A549 (cell line): ENCODE data around the gene HSPBP1. TPM values are rescaled to one million over a fixed set of nuclear protein-coding genes. Genes with fewer than 3 reads are reported as not detected.

ENCODE experiments used
- ATAC-seq, 2 experiments: fragments of 200-7000 bp in 1 of 2; fragments of >200 bp in 1 of 2; cut with Nextera tagmentation in 1 of 2; cut with Tn5 transposase in 1 of 2; 3 replicates each; pipeline versions ENCODE4 v1.8.0 to v1.9.1; 2018 to 2020; ENCODE audit warnings: mild to moderate bottlenecking in 1 of 2, moderate library complexity in 1 of 2
- CTCF ChIA-PET: fragments of 300-600 bp; sonication (Branson Sonifier 250); formaldehyde crosslinking; extraction: SDS; loops from one replicate; lab custom pipeline; 2021; ENCODE audit warnings: antibody characterized with exemption, inconsistent platforms; lab: Yijun Ruan, JAX
- POLR2A ChIA-PET: fragments of 350-600 bp; formaldehyde crosslinking; extraction: SDS; loops from one replicate; lab custom pipeline; 2021; ENCODE audit warnings: antibody characterized with exemption, inconsistent platforms; lab: Yijun Ruan, JAX
- DNase-seq, 2 experiments: peaks; one replicate each; pipeline versions ENCODE4 v3.0.0 to v3.0.0-alpha.2; 2011 to 2016; ENCODE audit warnings: low read depth in 1 of 2, low spot score in 1 of 2
- FAIRE-seq: peaks from 2 replicates; lab custom pipeline; 2011; peaks lifted over from hg19 to GRCh38; lab: Jason Lieb, UNC
- H3K27ac ChIP-seq, 2 experiments: fragments of >200 bp; sonication (Bioruptor Twin); formaldehyde crosslinking; 3 replicates each; pipeline ENCODE4 v1.5.1; 2016 to 2017
- H3K4me1 ChIP-seq: fragments of >200 bp; sonication (Bioruptor Twin); formaldehyde crosslinking; 3 replicates; pipeline ENCODE4 v1.6.1; 2016
- H3K4me2 ChIP-seq: fragments of >200 bp; sonication (Bioruptor Twin); formaldehyde crosslinking; 3 replicates; pipeline ENCODE4 v1.6.1; 2016
- H3K4me3 ChIP-seq: fragments of >200 bp; sonication (Bioruptor Twin); formaldehyde crosslinking; 3 replicates; pipeline ENCODE4 v1.5.1; 2016
- H3K9me3 ChIP-seq: fragments of >200 bp; sonication (Bioruptor Twin); formaldehyde crosslinking; 3 replicates; pipeline ENCODE4 v1.6.1; 2016
- BCL3 ChIP-seq: fragments of >200 bp; sonication (Bioruptor Twin); formaldehyde crosslinking; IDR thresholded peaks from 3 replicates; pipeline ENCODE4 v1.6.1; 2016
- CBX8 ChIP-seq: fragments of 200-600 bp; sonication (generic); IDR thresholded peaks from 2 replicates; pipeline ENCODE4 v1.6.1; 2016
- CEBPB ChIP-seq, 2 experiments: fragments of >200 bp in 1 of 2; sonication (Bioruptor Twin) in 1 of 2; formaldehyde crosslinking in 1 of 2; IDR thresholded peaks; 2 replicates each; pipeline ENCODE4 v1.6.1; 2012 to 2016
- CHD2 ChIP-seq: fragments of 150-350 bp; IDR thresholded peaks from 2 replicates; pipeline ENCODE4 v1.6.1; 2014; ENCODE audit warnings: low read length; ENCODE audit not compliant: partially characterized antibody
- E2F6 ChIP-seq: IDR thresholded peaks from 2 replicates; pipeline ENCODE4 v1.6.1; 2012; ENCODE audit warnings: low read depth, borderline replicate concordance
- EHF ChIP-seq: fragments of 250-450 bp; sonication (Bioruptor Pico); IDR thresholded peaks from 2 replicates; pipeline ENCODE4 v1.5.0; 2020; ENCODE audit warnings: mild to moderate bottlenecking
- EP300 ChIP-seq, 2 experiments: fragments of >200 bp; sonication (Bioruptor Twin); formaldehyde crosslinking; IDR thresholded peaks; 2 replicates in 1 of 2; 3 replicates in 1 of 2; pipeline ENCODE4 v1.6.1; 2016 to 2017
- ESRRA ChIP-seq: fragments of 150-350 bp; IDR thresholded peaks from 2 replicates; pipeline ENCODE4 v1.6.1; 2014; ENCODE audit warnings: mild to moderate bottlenecking, low read length, borderline replicate concordance
- FOSL2 ChIP-seq, 2 experiments: fragments of 450-650 bp in 1 of 2; fragments of >200 bp in 1 of 2; sonication (Bioruptor Twin) in 1 of 2; formaldehyde crosslinking; IDR thresholded peaks; 2 replicates each; pipeline versions ENCODE4 v1.5.0 to v1.6.1; 2016 to 2020; ENCODE audit warnings: mild to moderate bottlenecking in 1 of 2, moderate library complexity in 1 of 2
- FOXS1 ChIP-seq: fragments of 250-450 bp; sonication (Bioruptor Pico); IDR thresholded peaks from 2 replicates; pipeline ENCODE4 v1.5.0; 2020; ENCODE audit warnings: mild to moderate bottlenecking, moderate library complexity
- GATA3 ChIP-seq: IDR thresholded peaks from 2 replicates; pipeline ENCODE4 v1.6.1; 2012; ENCODE audit warnings: borderline replicate concordance
- HES2 ChIP-seq: fragments of >200 bp; sonication (Bioruptor Twin); formaldehyde crosslinking; IDR thresholded peaks from 2 replicates; pipeline ENCODE4 v1.6.1; 2016
- HMGXB4 ChIP-seq: fragments of 250-450 bp; sonication (Bioruptor Pico); IDR thresholded peaks from 2 replicates; pipeline ENCODE4 v1.5.0; 2021; ENCODE audit warnings: mild to moderate bottlenecking, moderate library complexity, borderline replicate concordance
- HOXA7 ChIP-seq: fragments of 250-450 bp; sonication (Bioruptor Pico); IDR thresholded peaks from 2 replicates; pipeline ENCODE4 v1.5.0; 2020; ENCODE audit warnings: mild to moderate bottlenecking, moderate library complexity
- HOXB5 ChIP-seq: fragments of 250-450 bp; sonication (Bioruptor Pico); IDR thresholded peaks from 2 replicates; pipeline ENCODE4 v1.5.0; 2020; ENCODE audit warnings: mild to moderate bottlenecking, moderate library complexity
- JUN ChIP-seq, 2 experiments: fragments of >200 bp; sonication (Bioruptor Twin); formaldehyde crosslinking; IDR thresholded peaks; 2 replicates in 1 of 2; 3 replicates in 1 of 2; pipeline ENCODE4 v1.6.1; 2016 to 2017
- KDM5A ChIP-seq: fragments of 200-600 bp; sonication (generic); IDR thresholded peaks from 2 replicates; pipeline ENCODE4 v1.6.1; 2016; ENCODE audit warnings: antibody characterized with exemption, mild to moderate bottlenecking
- MYC ChIP-seq: IDR thresholded peaks from 2 replicates; pipeline ENCODE4 v1.6.1; 2012; ENCODE audit warnings: mild to moderate bottlenecking, inconsistent platforms, low read length, improper control_type of control experiment, borderline replicate concordance
- NFE2L2 ChIP-seq: fragments of 150-350 bp; conservative IDR thresholded peaks from 2 replicates; pipeline ENCODE4 v1.6.1; 2014; ENCODE audit warnings: low read length
- NPAS2 ChIP-seq: fragments of 250-450 bp; sonication (Bioruptor Pico); IDR thresholded peaks from 2 replicates; pipeline ENCODE4 v1.8.0; 2022; ENCODE audit warnings: mild to moderate bottlenecking, moderate library complexity, borderline replicate concordance
- PBX3 ChIP-seq: IDR thresholded peaks from 2 replicates; pipeline ENCODE4 v1.6.1; 2012
- RAD21 ChIP-seq, 2 experiments: fragments of >200 bp in 1 of 2; sonication (Bioruptor Twin) in 1 of 2; formaldehyde crosslinking in 1 of 2; IDR thresholded peaks in 1 of 2; conservative IDR thresholded peaks in 1 of 2; 2 replicates in 1 of 2; 3 replicates in 1 of 2; pipeline ENCODE4 v1.6.1; 2012 to 2018; ENCODE audit warnings: inconsistent platforms in 1 of 2
- RCOR1 ChIP-seq: fragments of 150-350 bp; IDR thresholded peaks from 2 replicates; pipeline ENCODE4 v1.6.1; 2014; ENCODE audit warnings: antibody characterized with exemption, low read length, low read depth
- REST ChIP-seq: fragments of 200-600 bp; sonication (generic); IDR thresholded peaks from 2 replicates; pipeline ENCODE4 v1.6.1; 2016; ENCODE audit warnings: antibody characterized with exemption, mild to moderate bottlenecking, moderate library complexity
- RFX5 ChIP-seq: fragments of 450-650 bp; IDR thresholded peaks from 2 replicates; pipeline ENCODE4 v1.7.1; 2014; ENCODE audit warnings: antibody characterized with exemption, mild to moderate bottlenecking, moderate library complexity
- RNF2 ChIP-seq: fragments of 200-600 bp; sonication (generic); IDR thresholded peaks from 2 replicates; pipeline ENCODE4 v1.6.1; 2016; ENCODE audit warnings: low read depth, mild to moderate bottlenecking, antibody characterized with exemption, moderate library complexity, borderline replicate concordance
- SREBF2 ChIP-seq: fragments of 450-650 bp; IDR thresholded peaks from 2 replicates; pipeline ENCODE4 v1.6.1; 2014; ENCODE audit warnings: mild to moderate bottlenecking, moderate library complexity
- TFCP2L1 ChIP-seq: fragments of 250-450 bp; sonication (Bioruptor Pico); IDR thresholded peaks from 2 replicates; pipeline ENCODE4 v1.5.0; 2021; ENCODE audit warnings: mild to moderate bottlenecking
- ZFP36 ChIP-seq: fragments of 450-650 bp; IDR thresholded peaks from 2 replicates; pipeline ENCODE4 v1.6.1; 2014; ENCODE audit warnings: borderline replicate concordance; ENCODE audit not compliant: partially characterized antibody
- ZNF302 ChIP-seq: fragments of 250-450 bp; sonication (Bioruptor Pico); IDR thresholded peaks from 2 replicates; pipeline ENCODE4 v1.9.0; 2021; ENCODE audit warnings: inconsistent platforms, mild to moderate bottlenecking, moderate library complexity
- WGBS: methylation state at CpG from one replicate; pipeline ENCODE4 v1.1.6; 2017; ENCODE audit errors: missing lambda C conversion rate; 5-methylcytosine and 5-hydroxymethylcytosine counted together
- polyA plus RNA-seq, 4 experiments: library from polyadenylated mRNA; depleted of rRNA in 3 of 4; stranded (reverse); fragments of >200 nt; fragmentation: RNase III in 1 of 4; extraction: RNeasy Plus Mini Kit Qiagen cat#74134 plus additional on column Dnase treatment in 1 of 4; gene quantifications; 2 replicates in 3 of 4; 3 replicates in 1 of 4; pipeline ENCODE4 v1.2.3, GENCODE V29; 2011 to 2017

The HSPBP1 gene
- polyA plus RNA-seq, 2 of the 4 experiments (the other 2 are of a cell fraction) = 52.1 to 121 TPM

GRCh38 chr19:55258828-55259539 lies 20.9 kb downstream of the HSPBP1 start, which contains the start of gene PPP6R1:
TSS of gene PPP6R1 (minus strand) at chr19:55259017. CDS start at chr19:55247103, 11,914 bp downstream.
- peak within 1 kb of the TSS; percentile 88 for H3K4me2 ChIP-seq
- DNase-seq (peak; percentile 99 to 100), FAIRE-seq (no peak), ATAC-seq (peak; percentile 83 to 93)
- no peaks in the 10 kb centered on the region for H3K9me3 ChIP-seq
- CTCF ChIA-PET = interaction anchor here (0.5 to 4.8 kb wide), 18 partner anchors 10 to 209 kb away, joined by 3 to 44 read pairs (median 4); partner anchors contain the start of genes DNAAF3, HSPBP1, KMT5C and TMEM238
- peaks cover 36% of the 10 kb centered on the region for H3K4me1 ChIP-seq
- peak within 1 kb of the TSS; percentile 81 for H3K4me3 ChIP-seq
- peak within 1 kb of the TSS; percentile 87 to 95 for H3K27ac ChIP-seq
- POLR2A ChIA-PET = interaction anchor here (0.7 to 1.8 kb wide), 28 partner anchors 12 to 346 kb away, joined by 3 to 52 read pairs (median 4); partner anchors contain the start of genes FIZ1, HSPBP1, KMT5C and SYT5
- WGBS = 2% methylated on average over 56 of the region's 76 CpGs
- TF ChIP-seq TFCP2L1 (0 out of 2 replicates have a peak, but pooled peaks have one; percentile 81), BCL3 (peak; percentile 55; the same call in 2 of the 3 replicates), JUN (IDR thresholded peaks at IDR 0.05) (peak; percentile 91 to 92), RFX5 (peak; percentile 90), ZFP36 (no peak), NPAS2 (no peak), HOXB5 (CRISPR knock-in tag) (peak; percentile 84; the same call in 1 of the 2 replicates), NFE2L2 (0 out of 2 replicates have a peak, but pooled peaks have one; percentile 5), RNF2 (no peak), HOXA7 (0 out of 2 replicates have a peak, but pooled peaks have one; percentile 44), SREBF2 (no peak), EP300 (IDR thresholded peaks at IDR 0.05) (peak in 1 of 2 experiments; percentile 31; a peak in 1 of 5 replicates), FOXS1 (CRISPR knock-in tag) (no peak; the same call in 1 of the 2 replicates), CBX8 (no peak), EHF (no peak; the same call in 1 of the 2 replicates), ZNF302 (no peak), HMGXB4 (no peak; the same call in 1 of the 2 replicates), ESRRA (no peak), RCOR1 (peak; percentile 35; the same call in 1 of the 2 replicates), REST (peak; percentile 54), FOSL2 (IDR thresholded peaks at IDR 0.05) (no peak), FOSL2 (CRISPR knock-in tag; IDR thresholded peaks at IDR 0.05) (peak; percentile 82), MYC (peak; percentile 91), E2F6 (peak; percentile 68), GATA3 (peak; percentile 57; the same call in 1 of the 2 replicates), CHD2 (peak; percentile 55), CEBPB (IDR thresholded peaks at IDR 0.05) (peak in 1 of 2 experiments; percentile 95; a peak in 3 of 4 replicates), RAD21 (conservative IDR thresholded peaks at IDR 0.05 in 1 of 2, IDR thresholded peaks at IDR 0.05 in 1 of 2) (peak; percentile 44 to 61; a peak in 4 of 5 replicates), HES2 (no peak), PBX3 (peak; percentile 75), KDM5A (no peak)
